IMR-90 (cell line): ENCODE measurements around the gene RTN4RL2. TPM values are rescaled to one million over a fixed set of nuclear protein-coding genes. Genes with fewer than 3 reads are reported as not detected.

Experiments used
- ATAC-seq: fragments of 200-7000 bp; cut with Tn5 transposase; 2 replicates; pipeline ENCODE4 v1.9.1; 2020; ENCODE audit warnings: low read depth, mild to moderate bottlenecking, moderate library complexity
- BruUV-seq: library from RNA; stranded (reverse); fragments of 400-500 nt; replicated peaks from 2 replicates; lab custom pipeline; 2021; lab: Mats Ljungman, UMichigan
- CTCF ChIA-PET: fragments of 300-600 bp; formaldehyde crosslinking; extraction: SDS; loops from one replicate; lab custom pipeline; 2021; ENCODE audit warnings: antibody characterized with exemption; lab: Yijun Ruan, JAX
- POLR2A ChIA-PET: fragments of 300-600 bp; sonication (Branson Sonifier 250); formaldehyde crosslinking; loops from one replicate; lab custom pipeline; 2022; ENCODE audit warnings: antibody characterized with exemption; ENCODE audit not compliant: unreplicated experiment; lab: Charles Lee
- DNase-seq: peaks from one replicate; pipeline ENCODE4 v3.0.0; 2013
- H2AFZ ChIP-seq: replicated peaks from 2 replicates; pipeline ENCODE3; 2013; ENCODE audit warnings: low read length, mild to moderate bottlenecking; ENCODE audit not compliant: poor library complexity
- H2AK5ac ChIP-seq: 2 replicates; pipeline ENCODE4 v1.6.1; 2013; ENCODE audit warnings: low read depth, low read length, inconsistent platforms
- H2AK9ac ChIP-seq: replicated peaks from 2 replicates; pipeline ENCODE3; 2013; ENCODE audit warnings: mild to moderate bottlenecking, low read depth, low read length, moderate library complexity; ENCODE audit not compliant: poor library complexity
- H2BK120ac ChIP-seq: 2 replicates; pipeline ENCODE4 v1.6.1; 2013; ENCODE audit warnings: low read depth, low read length, inconsistent platforms
- H2BK15ac ChIP-seq: 3 replicates; pipeline ENCODE4 v1.6.1; 2013; ENCODE audit warnings: low read depth, low read length, inconsistent platforms
- H2BK20ac ChIP-seq: 2 replicates; pipeline ENCODE4 v1.6.1; 2013; ENCODE audit warnings: low read depth, mild to moderate bottlenecking, inconsistent platforms, low read length, moderate library complexity
- H2BK5ac ChIP-seq: 2 replicates; pipeline ENCODE4 v1.6.1; 2013; ENCODE audit warnings: mild to moderate bottlenecking, low read depth, low read length, inconsistent platforms; ENCODE audit not compliant: poor library complexity, severe bottlenecking
- H3K14ac ChIP-seq: replicated peaks from 2 replicates; pipeline ENCODE4 v1.6.1; 2013; ENCODE audit warnings: low read depth, low read length, inconsistent platforms
- H3K18ac ChIP-seq: 2 replicates; pipeline ENCODE4 v1.6.1; 2013; ENCODE audit warnings: low read depth, low read length, control low read depth
- H3K23ac ChIP-seq: 2 replicates; pipeline ENCODE4 v1.6.1; 2013; ENCODE audit warnings: low read depth, low read length, inconsistent platforms
- H3K27ac ChIP-seq: 2 replicates; pipeline ENCODE4 v1.5.1; 2013; ENCODE audit warnings: mild to moderate bottlenecking, control low read depth, low read length; ENCODE audit not compliant: insufficient read depth
- H3K27me3 ChIP-seq: 2 replicates; pipeline ENCODE4 v1.6.1; 2013; ENCODE audit warnings: low read length; ENCODE audit not compliant: control insufficient read depth, insufficient read depth
- H3K36me3 ChIP-seq: 2 replicates; pipeline ENCODE4 v1.6.1; 2013; ENCODE audit warnings: low read length, mixed read lengths; ENCODE audit not compliant: control insufficient read depth, insufficient read depth
- H3K4ac ChIP-seq: 2 replicates; pipeline ENCODE4 v1.6.1; 2013; ENCODE audit warnings: low read depth, low read length, inconsistent platforms
- H3K4me1 ChIP-seq: 2 replicates; pipeline ENCODE4 v1.6.1; 2013; ENCODE audit warnings: low read length, mixed read lengths; ENCODE audit not compliant: control insufficient read depth, insufficient read depth
- H3K4me2 ChIP-seq: 2 replicates; pipeline ENCODE4 v1.6.1; 2013; ENCODE audit warnings: low read depth, mild to moderate bottlenecking, control low read depth, low read length, moderate library complexity
- H3K4me3 ChIP-seq: 2 replicates; pipeline ENCODE4 v1.5.1; 2013; ENCODE audit warnings: low read depth, mild to moderate bottlenecking, control low read depth, low read length, moderate library complexity; ENCODE audit not compliant: insufficient read depth
- H3K56ac ChIP-seq: 2 replicates; pipeline ENCODE4 v1.6.1; 2013; ENCODE audit warnings: low read length, inconsistent platforms; ENCODE audit not compliant: insufficient read depth; ENCODE audit errors: extremely low read depth
- H3K79me1 ChIP-seq, 2 experiments: 2 replicates each; pipeline ENCODE4 v1.6.1; 2013; ENCODE audit warnings: low read length in 2 of 2, inconsistent platforms in 1 of 2, low read depth in 1 of 2
- H3K9ac ChIP-seq: 2 replicates; pipeline ENCODE4 v1.6.1; 2013; ENCODE audit warnings: low read depth, low read length, control low read depth
- H3K9me1 ChIP-seq: 2 replicates; pipeline ENCODE4 v1.6.1; 2013; ENCODE audit warnings: low read length, inconsistent platforms; ENCODE audit not compliant: insufficient read depth
- H3K9me3 ChIP-seq: 2 replicates; pipeline ENCODE4 v1.6.1; 2013; ENCODE audit warnings: low read length; ENCODE audit not compliant: control insufficient read depth, insufficient read depth
- H4K20me1 ChIP-seq: 2 replicates; pipeline ENCODE4 v1.6.1; 2013; ENCODE audit warnings: low read length, inconsistent platforms; ENCODE audit not compliant: insufficient read depth
- H4K5ac ChIP-seq: 2 replicates; pipeline ENCODE4 v1.6.1; 2013; ENCODE audit warnings: mild to moderate bottlenecking, low read depth, low read length, control low read depth
- H4K8ac ChIP-seq, 2 experiments: 2 replicates each; pipeline ENCODE4 v1.6.1; 2013; ENCODE audit warnings: low read depth in 2 of 2, low read length in 2 of 2, control low read depth in 1 of 2, inconsistent platforms in 1 of 2
- H4K91ac ChIP-seq: 2 replicates; pipeline ENCODE4 v1.6.1; 2013; ENCODE audit warnings: low read depth, low read length, inconsistent platforms; ENCODE audit not compliant: insufficient read depth
- BHLHE40 ChIP-seq: fragments of 150-350 bp; IDR thresholded peaks from 2 replicates; pipeline ENCODE4 v1.6.1; 2016; ENCODE audit warnings: mild to moderate bottlenecking, low read depth, low read length
- CEBPB ChIP-seq: IDR thresholded peaks from 2 replicates; pipeline ENCODE4 v1.6.1; 2012; ENCODE audit warnings: low read depth, low read length, improper control_type of control experiment
- CHD1 ChIP-seq: IDR thresholded peaks from 2 replicates; pipeline ENCODE4 v1.6.1; 2012; ENCODE audit warnings: low read depth, low read length, improper control_type of control experiment
- FOS ChIP-seq: fragments of 150-350 bp; IDR thresholded peaks from 2 replicates; pipeline ENCODE4 v1.6.1; 2016; ENCODE audit warnings: low read depth, low read length
- MAFK ChIP-seq: IDR thresholded peaks from 2 replicates; pipeline ENCODE4 v1.6.1; 2012; ENCODE audit warnings: low read depth, low read length, improper control_type of control experiment
- MAZ ChIP-seq: IDR thresholded peaks from 2 replicates; pipeline ENCODE4 v1.6.1; 2012; ENCODE audit warnings: low read depth, mild to moderate bottlenecking, low read length, improper control_type of control experiment, moderate library complexity, borderline replicate concordance
- MXI1 ChIP-seq: IDR thresholded peaks from 2 replicates; pipeline ENCODE4 v1.6.1; 2012; ENCODE audit warnings: low read depth, mild to moderate bottlenecking, low read length, moderate library complexity, borderline replicate concordance
- NFE2L2 ChIP-seq: fragments of 150-350 bp; IDR thresholded peaks from 2 replicates; pipeline ENCODE4 v1.6.1; 2016; ENCODE audit warnings: low read depth, mild to moderate bottlenecking, low read length
- POLR2A ChIP-seq: IDR thresholded peaks from 2 replicates; pipeline ENCODE4 v1.6.1; 2012; ENCODE audit warnings: mild to moderate bottlenecking, low read depth, low read length
- RAD21 ChIP-seq: IDR thresholded peaks from 2 replicates; pipeline ENCODE4 v1.6.1; 2012; ENCODE audit warnings: low read length, improper control_type of control experiment
- RCOR1 ChIP-seq: IDR thresholded peaks from 2 replicates; pipeline ENCODE4 v1.6.1; 2012; ENCODE audit warnings: mild to moderate bottlenecking, low read length, improper control_type of control experiment; ENCODE audit not compliant: insufficient replicate concordance
- RFX5 ChIP-seq: IDR thresholded peaks from 2 replicates; pipeline ENCODE4 v1.8.0; 2012; ENCODE audit warnings: low read depth, mild to moderate bottlenecking, low read length, moderate library complexity
- SMC3 ChIP-seq: fragments of 150-350 bp; IDR thresholded peaks from 2 replicates; pipeline ENCODE4 v1.6.1; 2016; ENCODE audit warnings: low read depth, mild to moderate bottlenecking, antibody characterized with exemption, low read length, moderate library complexity
- WGBS, 2 experiments: methylation state at CpG; one replicate each; pipeline versions ENCODE4 v1.1.5 to v1.1.7; 2013; ENCODE audit warnings: missing lambda C conversion rate in 2 of 2; ENCODE audit not compliant: insufficient read length in 1 of 2; ENCODE audit errors: extremely low coverage in 2 of 2; 5-methylcytosine and 5-hydroxymethylcytosine counted together
- dilution Hi-C: fragments of 300-500 bp; cut with HindIII; formaldehyde crosslinking; loops from one replicate; pipeline ENCODE4 v1.14.3; 2018; ENCODE audit warnings: low sequenced_read_pairs; ENCODE audit not compliant: unreplicated experiment
- in situ Hi-C: fragments of 300-500 bp; cut with MboI; formaldehyde crosslinking; loops from 3 replicates; pipeline ENCODE4 v1.14.3; 2019; ENCODE audit warnings: low sequenced_read_pairs, inconsistent platforms, mixed read lengths
- intact Hi-C: fragments of 100-400 bp; cut with micrococcal nuclease; formaldehyde crosslinking; loops from 2 replicates; pipeline ENCODE4 v1.10.0; 2022
- polyA plus RNA-seq, 3 experiments: library from polyadenylated mRNA; depleted of rRNA; stranded (reverse); fragments of >200 nt; gene quantifications; 2 replicates each; pipeline ENCODE4 v1.2.3, GENCODE V29; 2012; ENCODE audit warnings: low replicate concordance in 1 of 3
- total RNA-seq: library from RNA; depleted of rRNA; stranded (reverse); fragments of >200 nt; gene quantifications from 2 replicates; pipeline ENCODE4 v1.2.3, GENCODE V29; 2012
- TF ChIP-seq, protein P1 (sequence below): fragments of 150-350 bp; IDR thresholded peaks from 2 replicates; pipeline ENCODE4 v1.6.1; 2017; ENCODE audit warnings: mild to moderate bottlenecking, antibody characterized with exemption, low read length, low read depth
- TF ChIP-seq, protein P2 (sequence below): fragments of 150-350 bp; IDR thresholded peaks from 2 replicates; pipeline ENCODE4 v1.6.1; 2016; ENCODE audit warnings: low read depth, mild to moderate bottlenecking, low read length, moderate library complexity, borderline replicate concordance
- TF ChIP-seq, protein P3 (sequence below): conservative IDR thresholded peaks from 2 replicates; pipeline ENCODE4 v1.5.1; 2012; ENCODE audit warnings: mild to moderate bottlenecking, low read depth, low read length, improper control_type of control experiment

The RTN4RL2 gene
- total and polyA plus RNA-seq, 2 of the 4 experiments (the other 2 are of a cell fraction), result 1.5 TPM; not detected in 1

DNA sequence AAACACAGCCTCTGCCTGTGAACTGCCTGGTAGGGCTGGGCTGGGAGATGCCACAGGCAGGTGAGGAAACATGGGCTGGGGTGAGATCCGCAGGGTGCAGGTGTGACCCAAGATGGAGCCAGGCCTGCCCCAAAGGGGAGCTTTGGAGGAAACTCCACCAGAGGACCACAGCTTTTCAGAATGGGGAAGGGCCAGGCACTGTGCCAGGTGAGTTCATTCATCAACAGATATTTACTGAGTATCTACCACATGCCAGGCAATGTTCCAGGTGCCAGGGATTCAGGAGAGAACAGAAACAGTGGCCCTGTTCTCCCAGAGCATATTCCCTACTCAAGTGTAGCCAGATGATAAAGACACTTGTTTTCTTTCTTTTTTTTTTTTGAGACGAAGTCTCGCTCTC lies 11.2 kb downstream of the RTN4RL2 start:
- Histone ChIP-seq H4K8ac (no peak overlapping the region), H2AK9ac (no peak overlapping the region), H3K23ac (no peak overlapping the region), H3K4ac (no peak overlapping the region), H4K5ac (no peak overlapping the region), H3K36me3 (no peaks in the 10 kb centered on the region), H3K9me3 (no peaks in the 10 kb centered on the region), H3K56ac (no peak overlapping the region), H3K18ac (no peak overlapping the region), H2BK15ac (no peak overlapping the region), H2BK5ac (no peak overlapping the region), H2BK20ac (no peak overlapping the region), H3K9me1 (no peaks in the 10 kb centered on the region), H2AFZ (no peak overlapping the region), H3K27ac (no peak overlapping the region), H3K27me3 (peaks cover 21% of the 10 kb centered on the region), H3K4me1 (no peaks in the 10 kb centered on the region), H2BK120ac (no peak overlapping the region), H3K4me2 (no peak overlapping the region), H3K4me3 (no peak overlapping the region), H3K79me1 (no peaks in the 10 kb centered on the region), H3K9ac (no peak overlapping the region), H4K20me1 (no peaks in the 10 kb centered on the region; the same call in 1 of the 2 replicates), H3K14ac (no peak overlapping the region), H2AK5ac (no peak overlapping the region), H4K91ac (no peak overlapping the region)
- in situ Hi-C loops, result no loop called here
- TF ChIP-seq MXI1, result no peak
- no peak for TF ChIP-seq CEBPB
- TF ChIP-seq BHLHE40, result no peak
- no peak for TF ChIP-seq SMC3
- no peak for TF ChIP-seq POLR2A
- TF ChIP-seq MAZ, result no peak
- TF ChIP-seq FOS, result no peak
- no peak for TF ChIP-seq RAD21
- no peak for TF ChIP-seq NFE2L2
- TF ChIP-seq MAFK, result no peak
- TF ChIP-seq, protein P1, sequence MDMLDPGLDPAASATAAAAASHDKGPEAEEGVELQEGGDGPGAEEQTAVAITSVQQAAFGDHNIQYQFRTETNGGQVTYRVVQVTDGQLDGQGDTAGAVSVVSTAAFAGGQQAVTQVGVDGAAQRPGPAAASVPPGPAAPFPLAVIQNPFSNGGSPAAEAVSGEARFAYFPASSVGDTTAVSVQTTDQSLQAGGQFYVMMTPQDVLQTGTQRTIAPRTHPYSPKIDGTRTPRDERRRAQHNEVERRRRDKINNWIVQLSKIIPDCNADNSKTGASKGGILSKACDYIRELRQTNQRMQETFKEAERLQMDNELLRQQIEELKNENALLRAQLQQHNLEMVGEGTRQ, result no peak
- TF ChIP-seq CHD1, result no peak
- no peak for TF ChIP-seq RFX5
- TF ChIP-seq, protein P2, sequence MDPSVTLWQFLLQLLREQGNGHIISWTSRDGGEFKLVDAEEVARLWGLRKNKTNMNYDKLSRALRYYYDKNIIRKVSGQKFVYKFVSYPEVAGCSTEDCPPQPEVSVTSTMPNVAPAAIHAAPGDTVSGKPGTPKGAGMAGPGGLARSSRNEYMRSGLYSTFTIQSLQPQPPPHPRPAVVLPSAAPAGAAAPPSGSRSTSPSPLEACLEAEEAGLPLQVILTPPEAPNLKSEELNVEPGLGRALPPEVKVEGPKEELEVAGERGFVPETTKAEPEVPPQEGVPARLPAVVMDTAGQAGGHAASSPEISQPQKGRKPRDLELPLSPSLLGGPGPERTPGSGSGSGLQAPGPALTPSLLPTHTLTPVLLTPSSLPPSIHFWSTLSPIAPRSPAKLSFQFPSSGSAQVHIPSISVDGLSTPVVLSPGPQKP, result no peak
- TF ChIP-seq, protein P3, sequence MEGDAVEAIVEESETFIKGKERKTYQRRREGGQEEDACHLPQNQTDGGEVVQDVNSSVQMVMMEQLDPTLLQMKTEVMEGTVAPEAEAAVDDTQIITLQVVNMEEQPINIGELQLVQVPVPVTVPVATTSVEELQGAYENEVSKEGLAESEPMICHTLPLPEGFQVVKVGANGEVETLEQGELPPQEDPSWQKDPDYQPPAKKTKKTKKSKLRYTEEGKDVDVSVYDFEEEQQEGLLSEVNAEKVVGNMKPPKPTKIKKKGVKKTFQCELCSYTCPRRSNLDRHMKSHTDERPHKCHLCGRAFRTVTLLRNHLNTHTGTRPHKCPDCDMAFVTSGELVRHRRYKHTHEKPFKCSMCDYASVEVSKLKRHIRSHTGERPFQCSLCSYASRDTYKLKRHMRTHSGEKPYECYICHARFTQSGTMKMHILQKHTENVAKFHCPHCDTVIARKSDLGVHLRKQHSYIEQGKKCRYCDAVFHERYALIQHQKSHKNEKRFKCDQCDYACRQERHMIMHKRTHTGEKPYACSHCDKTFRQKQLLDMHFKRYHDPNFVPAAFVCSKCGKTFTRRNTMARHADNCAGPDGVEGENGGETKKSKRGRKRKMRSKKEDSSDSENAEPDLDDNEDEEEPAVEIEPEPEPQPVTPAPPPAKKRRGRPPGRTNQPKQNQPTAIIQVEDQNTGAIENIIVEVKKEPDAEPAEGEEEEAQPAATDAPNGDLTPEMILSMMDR, result no peak
- TF ChIP-seq RCOR1, result no peak
- ChIA-PET POLR2A (no interaction called here), CTCF (no interaction called here)
- DNase-seq, result no peak
- no CpG with 5 or more reads among the region's 3 CpGs for WGBS, 2 experiments
- dilution Hi-C loops, result no loop called here
- no peak for ATAC-seq
- intact Hi-C loops, result no loop called here
- no TSS peak for BruUV-seq
